ENCODE measurements around the gene INTS7.
"Not testable (repeated sequence)": the region's sequence is repeated elsewhere in the genome, so short reads cannot be mapped to it uniquely, and the experiment has no call there.

The INTS7 gene

GRCh38 chr1:211997426-211997825, 37.9 kb downstream of the INTS7 start:
- H2BK5ac ChIP-seq (ENCODE audit: low read depth, low read length, poor library complexity, severe bottlenecking); H3K4me3 ChIP-seq (ENCODE audit: insufficient read depth in 1 of 2, low read depth in 1 of 2, low read length in 2 of 2); H2BK120ac ChIP-seq (ENCODE audit: low read depth, low read length); H3K27me3 ChIP-seq (ENCODE audit: control insufficient read depth in 1 of 2, insufficient read depth in 1 of 2, low read length in 2 of 2); H4K8ac ChIP-seq (ENCODE audit: low read length); H3K4me2 ChIP-seq (ENCODE audit: low read length, poor library complexity, severe bottlenecking); H3K14ac ChIP-seq (ENCODE audit: low read length in 2 of 2); H3K9ac ChIP-seq (ENCODE audit: low read length); H2BK15ac ChIP-seq (ENCODE audit: low read depth, poor library complexity, severe bottlenecking); H3K18ac ChIP-seq (ENCODE audit: low read depth in 1 of 2, low read length in 2 of 2); H2BK12ac ChIP-seq (ENCODE audit: low read length in 2 of 2); H3K23ac ChIP-seq (ENCODE audit: low read length in 2 of 2); H3K4me1 ChIP-seq (ENCODE audit: control insufficient read depth, insufficient read depth, low read depth, low read length); H2AK5ac ChIP-seq (ENCODE audit: low read length, severe bottlenecking); H4K91ac ChIP-seq (ENCODE audit: low read length); DNase-seq; H3K27ac ChIP-seq (ENCODE audit: low read length, poor library complexity, severe bottlenecking); H2AFZ ChIP-seq (ENCODE audit: low read depth, low read length); H3K4ac ChIP-seq (ENCODE audit: low read depth in 1 of 2, low read length in 2 of 2): not testable (repeated sequence)
- 85% methylated on average over 4 of the region's 4 CpGs for WGBS
- peaks cover 18% of the 10 kb centered on the region for H3K79me1 ChIP-seq (replicated peaks; ENCODE audit: low read length, poor library complexity, severe bottlenecking)
- peaks cover 12% of the 10 kb centered on the region for H3K9me3 ChIP-seq (ENCODE audit: control insufficient read depth, low read length)
- peaks cover 11 to 17% of the 10 kb centered on the region in 2 experiments for H3K36me3 ChIP-seq (ENCODE audit: control insufficient read depth in 1 of 2, insufficient read depth in 2 of 2, low read depth in 1 of 2, low read length in 2 of 2)

DNA sequence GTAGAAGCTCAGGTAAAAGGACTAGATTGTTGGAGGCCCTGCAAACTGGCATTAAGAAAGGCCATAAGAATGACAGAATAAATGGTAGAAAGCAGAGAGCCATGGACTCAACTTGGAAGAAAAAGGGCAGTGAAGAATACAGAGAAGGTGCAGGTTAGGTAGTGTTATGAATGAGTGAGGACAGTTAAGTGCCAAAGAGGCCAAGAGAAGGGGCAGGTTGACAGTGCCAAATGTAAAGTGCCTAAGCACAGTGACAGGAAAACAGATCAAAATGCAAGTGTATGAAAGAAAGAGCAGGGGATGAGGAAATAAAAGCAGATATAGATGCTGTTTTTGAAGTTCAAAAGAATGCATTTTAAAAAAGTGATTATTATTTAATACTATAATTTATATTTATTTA, 43.7 kb downstream of the INTS7 start:
- H3K14ac ChIP-seq (ENCODE audit: low read length in 2 of 2): no peak overlapping the region
- no peak overlapping the region for H3K9ac ChIP-seq (ENCODE audit: low read length)
- H3K27me3 ChIP-seq (ENCODE audit: control insufficient read depth in 1 of 2, insufficient read depth in 1 of 2, low read length in 2 of 2): no peaks in the 10 kb centered on the region

GRCh38 chr1:211986628-211987254, 48.6 kb downstream of the INTS7 start:
- no peaks in the 10 kb centered on the region for H3K27me3 ChIP-seq (ENCODE audit: control insufficient read depth in 1 of 2, insufficient read depth in 1 of 2, low read length in 2 of 2)
- no peak overlapping the region for H3K9ac ChIP-seq (ENCODE audit: low read length)
- no peak overlapping the region for H3K4ac ChIP-seq (ENCODE audit: low read depth in 1 of 2, low read length in 2 of 2)
- H3K4me3 ChIP-seq (ENCODE audit: insufficient read depth in 1 of 2, low read depth in 1 of 2, low read length in 2 of 2): no peak overlapping the region
- peaks cover 1% of the 10 kb centered on the region for H3K79me1 ChIP-seq (replicated peaks; ENCODE audit: low read length, poor library complexity, severe bottlenecking)
- no peak overlapping the region for H2BK5ac ChIP-seq (ENCODE audit: low read depth, low read length, poor library complexity, severe bottlenecking)
- H2BK120ac ChIP-seq (ENCODE audit: low read depth, low read length): no peak overlapping the region
- H4K8ac ChIP-seq (ENCODE audit: low read length): no peak overlapping the region
- H3K14ac ChIP-seq (ENCODE audit: low read length in 2 of 2): no peak overlapping the region
- H2BK15ac ChIP-seq (ENCODE audit: low read depth, poor library complexity, severe bottlenecking): no peak overlapping the region
- no peak overlapping the region for H2AK5ac ChIP-seq (ENCODE audit: low read length, severe bottlenecking)
- H2AFZ ChIP-seq (ENCODE audit: low read depth, low read length): no peak overlapping the region
- no peak overlapping the region for H3K27ac ChIP-seq (ENCODE audit: low read length, poor library complexity, severe bottlenecking)
- H3K4me1 ChIP-seq (ENCODE audit: control insufficient read depth, insufficient read depth, low read depth, low read length): no peaks in the 10 kb centered on the region
- H4K91ac ChIP-seq (ENCODE audit: low read length): no peak overlapping the region
- H3K4me2 ChIP-seq (ENCODE audit: low read length, poor library complexity, severe bottlenecking): no peak overlapping the region
- no peak overlapping the region for H3K18ac ChIP-seq (ENCODE audit: low read depth in 1 of 2, low read length in 2 of 2)
- no peak overlapping the region for H2BK12ac ChIP-seq (ENCODE audit: low read length in 2 of 2)
- DNase-seq: no peak
- WGBS: 93% methylated on average over 4 of the region's 7 CpGs
- no peak overlapping the region for H3K23ac ChIP-seq (ENCODE audit: low read length in 2 of 2)
- H3K36me3 ChIP-seq (ENCODE audit: control insufficient read depth in 1 of 2, insufficient read depth in 2 of 2, low read depth in 1 of 2, low read length in 2 of 2): peaks cover 0 to 22% of the 10 kb centered on the region in 2 experiments
- H3K9me3 ChIP-seq (ENCODE audit: control insufficient read depth, low read length): no peaks in the 10 kb centered on the region

More for the DNA sequence above, 43.7 kb downstream of the INTS7 start:
- Histone ChIP-seq H3K4me1 (ENCODE audit: control insufficient read depth, insufficient read depth, low read depth, low read length) (no peaks in the 10 kb centered on the region), H2AFZ (ENCODE audit: low read depth, low read length) (no peak overlapping the region), H4K91ac (ENCODE audit: low read length) (no peak overlapping the region), H3K4ac (ENCODE audit: low read depth in 1 of 2, low read length in 2 of 2) (no peak overlapping the region), H3K23ac (ENCODE audit: low read length in 2 of 2) (no peak overlapping the region), H3K9me3 (ENCODE audit: control insufficient read depth, low read length) (no peaks in the 10 kb centered on the region), H3K18ac (ENCODE audit: low read depth in 1 of 2, low read length in 2 of 2) (no peak overlapping the region), H2BK120ac (ENCODE audit: low read depth, low read length) (no peak overlapping the region), H3K4me2 (ENCODE audit: low read length, poor library complexity, severe bottlenecking) (no peak overlapping the region), H4K8ac (ENCODE audit: low read length) (no peak overlapping the region), H2BK5ac (ENCODE audit: low read depth, low read length, poor library complexity, severe bottlenecking) (no peak overlapping the region), H3K36me3 (ENCODE audit: control insufficient read depth in 1 of 2, insufficient read depth in 2 of 2, low read depth in 1 of 2, low read length in 2 of 2) (peaks cover 2 to 5% of the 10 kb centered on the region in 2 experiments), H3K79me1 (replicated peaks; ENCODE audit: low read length, poor library complexity, severe bottlenecking) (peaks cover 8% of the 10 kb centered on the region), H2BK12ac (ENCODE audit: low read length in 2 of 2) (no peak overlapping the region), H3K4me3 (ENCODE audit: insufficient read depth in 1 of 2, low read depth in 1 of 2, low read length in 2 of 2) (no peak overlapping the region), H2BK15ac (ENCODE audit: low read depth, poor library complexity, severe bottlenecking) (no peak overlapping the region), H3K27ac (ENCODE audit: low read length, poor library complexity, severe bottlenecking) (no peak overlapping the region), H2AK5ac (ENCODE audit: low read length, severe bottlenecking) (no peak overlapping the region)
- no peak for DNase-seq

DNA sequence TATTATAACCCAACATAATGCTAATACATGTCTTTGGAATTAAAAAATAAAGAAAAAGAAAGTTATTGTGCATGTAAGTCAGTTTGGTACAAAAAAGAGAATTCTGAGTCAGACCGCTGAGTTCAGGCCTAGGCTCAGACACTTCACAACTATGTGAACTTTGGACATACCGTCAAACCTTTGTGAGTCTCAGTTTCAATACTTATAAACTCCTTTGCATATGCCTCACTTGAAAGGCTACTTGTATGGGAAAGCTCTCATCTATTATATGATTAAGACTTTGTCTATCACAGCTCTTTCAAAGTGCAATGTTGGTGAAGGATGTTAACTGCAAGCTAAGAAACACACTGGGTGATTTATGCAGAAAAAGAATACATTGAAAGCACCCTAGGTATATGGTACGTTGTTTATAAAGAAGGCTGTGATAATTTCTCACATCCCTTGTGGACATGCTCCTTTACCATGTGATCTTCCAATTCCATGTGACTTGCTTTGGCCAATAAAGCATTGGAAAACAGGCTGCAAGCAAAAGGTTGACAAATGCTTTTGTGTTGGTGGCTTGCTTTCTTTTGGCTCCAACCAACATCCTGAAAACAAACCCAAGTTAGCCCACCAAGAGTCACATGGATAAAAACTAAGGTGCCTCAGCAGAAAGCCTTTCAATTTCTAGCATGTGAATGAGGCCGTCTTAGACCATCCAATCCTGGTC, 49.6 kb downstream of the INTS7 start:
- Histone ChIP-seq H2AK5ac (ENCODE audit: low read length, severe bottlenecking) (no peak overlapping the region), H3K27me3 (ENCODE audit: control insufficient read depth in 1 of 2, insufficient read depth in 1 of 2, low read length in 2 of 2) (no peaks in the 10 kb centered on the region), H2BK120ac (ENCODE audit: low read depth, low read length) (no peak overlapping the region), H3K79me1 (replicated peaks; ENCODE audit: low read length, poor library complexity, severe bottlenecking) (no peaks in the 10 kb centered on the region), H3K4ac (ENCODE audit: low read depth in 1 of 2, low read length in 2 of 2) (no peak overlapping the region), H3K4me2 (ENCODE audit: low read length, poor library complexity, severe bottlenecking) (no peak overlapping the region), H3K9me3 (ENCODE audit: control insufficient read depth, low read length) (no peaks in the 10 kb centered on the region), H3K27ac (ENCODE audit: low read length, poor library complexity, severe bottlenecking) (no peak overlapping the region), H3K4me1 (ENCODE audit: control insufficient read depth, insufficient read depth, low read depth, low read length) (no peaks in the 10 kb centered on the region), H3K4me3 (ENCODE audit: insufficient read depth in 1 of 2, low read depth in 1 of 2, low read length in 2 of 2) (no peak overlapping the region), H3K36me3 (ENCODE audit: control insufficient read depth in 1 of 2, insufficient read depth in 2 of 2, low read depth in 1 of 2, low read length in 2 of 2) (peaks cover 0 to 27% of the 10 kb centered on the region in 2 experiments), H2AFZ (ENCODE audit: low read depth, low read length) (no peak overlapping the region), H3K23ac (ENCODE audit: low read length in 2 of 2) (no peak overlapping the region), H3K14ac (ENCODE audit: low read length in 2 of 2) (no peak overlapping the region), H3K18ac (ENCODE audit: low read depth in 1 of 2, low read length in 2 of 2) (no peak overlapping the region), H4K91ac (ENCODE audit: low read length) (no peak overlapping the region), H2BK12ac (ENCODE audit: low read length in 2 of 2) (no peak overlapping the region), H4K8ac (ENCODE audit: low read length) (no peak overlapping the region), H2BK5ac (ENCODE audit: low read depth, low read length, poor library complexity, severe bottlenecking) (no peak overlapping the region), H3K9ac (ENCODE audit: low read length) (no peak overlapping the region), H2BK15ac (ENCODE audit: low read depth, poor library complexity, severe bottlenecking) (no peak overlapping the region)
- no peak for DNase-seq
- WGBS: 92% methylated on average over 4 of the region's 4 CpGs
